GM12878 (cell line): ENCODE data around the gene MAD1L1.

Experiments
- CEBPB ChIP-seq, 2 experiments: fragments of 150-350 bp in 1 of 2; IDR thresholded peaks; 2 replicates each; pipeline ENCODE4 v1.6.1; 2012 to 2014; ENCODE audit warnings: low read depth in 2 of 2, low read length in 2 of 2, borderline replicate concordance in 1 of 2, inconsistent platforms in 1 of 2
- EZH2 ChIP-seq: IDR thresholded peaks from 2 replicates; pipeline ENCODE4 v1.6.1; 2012; ENCODE audit warnings: low read depth, mild to moderate bottlenecking, control low read depth, inconsistent platforms, low read length, borderline replicate concordance; ENCODE audit not compliant: control insufficient read depth
- TF ChIP-seq, protein P1 (sequence below): IDR thresholded peaks from 2 replicates; pipeline ENCODE4 v1.6.1; 2011; ENCODE audit warnings: low read depth, low read length, improper control_type of control experiment, borderline replicate concordance
- TF ChIP-seq, protein P2 (sequence below): fragments of 450-650 bp; formaldehyde crosslinking; IDR thresholded peaks from 2 replicates; pipeline ENCODE4 v1.4.0; 2022; ENCODE audit warnings: mild to moderate bottlenecking, moderate library complexity

DNA sequence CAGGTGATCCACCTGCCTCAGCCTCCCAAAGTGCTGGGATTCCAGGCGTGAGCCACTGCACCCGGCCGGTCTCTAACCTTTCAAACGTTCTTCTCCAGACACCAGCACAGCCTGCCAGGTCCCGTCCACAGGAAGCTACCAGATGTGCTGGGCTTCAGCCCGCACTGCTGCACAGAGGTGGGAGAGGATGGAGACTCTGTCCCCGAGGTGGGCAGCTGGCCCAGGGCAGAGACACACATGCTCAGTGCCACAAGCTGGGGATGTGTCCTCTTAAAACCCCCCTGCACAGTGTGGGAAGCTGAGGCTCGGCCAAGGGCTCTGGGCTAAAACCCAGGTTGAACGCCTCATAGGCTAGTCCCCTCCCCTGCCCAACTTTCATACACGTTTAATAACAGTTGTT, 18.6 kb upstream of the MAD1L1 start:
- TF ChIP-seq, protein P1, sequence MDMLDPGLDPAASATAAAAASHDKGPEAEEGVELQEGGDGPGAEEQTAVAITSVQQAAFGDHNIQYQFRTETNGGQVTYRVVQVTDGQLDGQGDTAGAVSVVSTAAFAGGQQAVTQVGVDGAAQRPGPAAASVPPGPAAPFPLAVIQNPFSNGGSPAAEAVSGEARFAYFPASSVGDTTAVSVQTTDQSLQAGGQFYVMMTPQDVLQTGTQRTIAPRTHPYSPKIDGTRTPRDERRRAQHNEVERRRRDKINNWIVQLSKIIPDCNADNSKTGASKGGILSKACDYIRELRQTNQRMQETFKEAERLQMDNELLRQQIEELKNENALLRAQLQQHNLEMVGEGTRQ, result no peak
- TF ChIP-seq, protein P2, sequence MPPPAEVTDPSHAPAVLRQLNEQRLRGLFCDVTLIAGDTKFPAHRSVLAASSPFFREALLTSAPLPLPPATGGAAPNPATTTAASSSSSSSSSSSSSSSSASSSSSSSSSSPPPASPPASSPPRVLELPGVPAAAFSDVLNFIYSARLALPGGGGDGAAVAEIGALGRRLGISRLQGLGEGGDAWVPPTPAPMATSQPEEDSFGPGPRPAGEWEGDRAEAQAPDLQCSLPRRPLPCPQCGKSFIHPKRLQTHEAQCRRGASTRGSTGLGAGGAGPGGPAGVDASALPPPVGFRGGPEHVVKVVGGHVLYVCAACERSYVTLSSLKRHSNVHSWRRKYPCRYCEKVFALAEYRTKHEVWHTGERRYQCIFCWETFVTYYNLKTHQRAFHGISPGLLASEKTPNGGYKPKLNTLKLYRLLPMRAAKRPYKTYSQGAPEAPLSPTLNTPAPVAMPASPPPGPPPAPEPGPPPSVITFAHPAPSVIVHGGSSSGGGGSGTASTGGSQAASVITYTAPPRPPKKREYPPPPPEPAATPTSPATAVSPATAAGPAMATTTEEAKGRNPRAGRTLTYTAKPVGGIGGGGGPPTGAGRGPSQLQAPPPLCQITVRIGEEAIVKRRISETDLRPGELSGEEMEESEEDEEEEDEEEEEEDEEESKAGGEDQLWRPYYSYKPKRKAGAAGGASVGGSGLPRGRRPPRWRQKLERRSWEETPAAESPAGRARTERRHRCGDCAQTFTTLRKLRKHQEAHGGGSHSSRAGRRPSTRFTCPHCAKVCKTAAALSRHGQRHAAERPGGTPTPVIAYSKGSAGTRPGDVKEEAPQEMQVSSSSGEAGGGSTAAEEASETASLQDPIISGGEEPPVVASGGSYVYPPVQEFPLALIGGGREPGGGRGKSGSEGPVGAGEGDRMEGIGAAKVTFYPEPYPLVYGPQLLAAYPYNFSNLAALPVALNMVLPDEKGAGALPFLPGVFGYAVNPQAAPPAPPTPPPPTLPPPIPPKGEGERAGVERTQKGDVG (CRISPR knock-in tag), result no peak
- TF ChIP-seq EZH2 (no peak), CEBPB (IDR thresholded peaks at IDR 0.05; ENCODE audit: borderline replicate concordance in 1 of 2, low read depth in 2 of 2, low read length in 2 of 2) (no peak)
